Neural cell (in vitro differentiated cells): Measurements from ENCODE around the gene ZDHHC9. TPM values are rescaled to one million over a fixed set of nuclear protein-coding genes. Genes with fewer than 3 reads are reported as not detected.

Source experiments
- H2AFZ ChIP-seq: fragments of 200-600, 300-800 bp; sonication (generic), shearing (Covaris generic); 2 replicates; pipeline ENCODE4 v1.6.0; 2014; ENCODE audit warnings: low read depth, mild to moderate bottlenecking, antibody characterized with exemption, low read length, moderate library complexity
- H3F3A ChIP-seq: fragments of 200-600 bp; shearing (Covaris generic); 2 replicates; pipeline ENCODE4 v1.6.1; 2016; ENCODE audit warnings: mild to moderate bottlenecking, moderate library complexity, mixed read lengths, antibody characterized with exemption, low read length; ENCODE audit not compliant: insufficient read depth, poor library complexity, severe bottlenecking
- H3K27ac ChIP-seq: fragments of 200-600, 300-800 bp; sonication (generic), shearing (Covaris generic); 2 replicates; pipeline ENCODE4 v1.5.1; 2014; ENCODE audit warnings: mild to moderate bottlenecking, low read length, moderate library complexity
- H3K27me3 ChIP-seq: fragments of 300-800, 200-600 bp; sonication (generic), shearing (Covaris generic); 2 replicates; pipeline ENCODE4 v1.6.0; 2014; ENCODE audit warnings: mild to moderate bottlenecking, low read depth, low read length, moderate library complexity; ENCODE audit not compliant: insufficient read depth
- H3K36me3 ChIP-seq: fragments of 300-800, 200-600 bp; sonication (generic), shearing (Covaris generic); 2 replicates; pipeline ENCODE4 v1.5.1; 2014; ENCODE audit warnings: mild to moderate bottlenecking, antibody characterized with exemption, low read length, moderate library complexity; ENCODE audit not compliant: insufficient read depth
- H3K4me2 ChIP-seq: fragments of 300-800, 200-600 bp; sonication (generic), shearing (Covaris generic); 2 replicates; pipeline ENCODE4 v1.6.0; 2014; ENCODE audit warnings: mild to moderate bottlenecking, low read length
- H3K4me3 ChIP-seq: fragments of 300-800, 200-600 bp; sonication (generic), shearing (Covaris generic); 2 replicates; pipeline ENCODE4 v1.5.1; 2014; ENCODE audit warnings: mild to moderate bottlenecking, low read length, moderate library complexity
- H3K79me2 ChIP-seq: fragments of 200-600 bp; shearing (Covaris generic); replicated peaks from 2 replicates; pipeline ENCODE4 v1.6.0; 2014; ENCODE audit warnings: mild to moderate bottlenecking, low read length, moderate library complexity; ENCODE audit not compliant: insufficient read depth
- H3K9ac ChIP-seq: fragments of 300-800, 200-600 bp; sonication (generic), shearing (Covaris generic); 2 replicates; pipeline ENCODE4 v1.6.1; 2016; ENCODE audit warnings: mild to moderate bottlenecking, low read length, mixed read lengths
- H3K9me2 ChIP-seq: fragments of 200-600 bp; shearing (Covaris generic); 2 replicates; pipeline ENCODE4 v1.6.1; 2016; ENCODE audit warnings: mild to moderate bottlenecking, low read length, mixed read lengths; ENCODE audit not compliant: insufficient read depth
- H3K9me3 ChIP-seq: fragments of 200-600, 300-800 bp; sonication (generic), shearing (Covaris generic); 2 replicates; pipeline ENCODE4 v1.6.1; 2016; ENCODE audit warnings: mild to moderate bottlenecking, mixed run types, low read length, moderate library complexity, mixed read lengths
- H4K20me1 ChIP-seq: fragments of 200-600 bp; shearing (Covaris generic); 2 replicates; pipeline ENCODE4 v1.6.1; 2016; ENCODE audit warnings: mild to moderate bottlenecking, mixed run types; ENCODE audit not compliant: insufficient read depth
- EP300 ChIP-seq: fragments of 450-650 bp; conservative IDR thresholded peaks from 2 replicates; pipeline ENCODE4 v1.6.1; 2014; ENCODE audit warnings: antibody characterized with exemption, mild to moderate bottlenecking, moderate library complexity; ENCODE audit not compliant: poor library complexity, severe bottlenecking
- EZH2 ChIP-seq: fragments of 200-600, 300-800 bp; shearing (Covaris generic), sonication (generic); IDR thresholded peaks from 2 replicates; pipeline ENCODE4 v1.6.1; 2014; ENCODE audit warnings: antibody characterized with exemption, low read length, borderline replicate concordance, mild to moderate bottlenecking; ENCODE audit not compliant: insufficient read depth, poor library complexity, severe bottlenecking
- MXI1 ChIP-seq: fragments of 450-650 bp; conservative IDR thresholded peaks from 2 replicates; pipeline ENCODE4 v1.6.1; 2014; ENCODE audit warnings: antibody characterized with exemption, mild to moderate bottlenecking; ENCODE audit not compliant: poor library complexity, severe bottlenecking
- POLR2AphosphoS5 ChIP-seq: IDR thresholded peaks from 2 replicates; pipeline ENCODE4 v1.6.1; 2012
- RAD21 ChIP-seq: fragments of 450-650 bp; conservative IDR thresholded peaks from 2 replicates; pipeline ENCODE4 v1.6.1; 2014; ENCODE audit warnings: antibody characterized with exemption, mild to moderate bottlenecking, moderate library complexity
- SMC3 ChIP-seq: fragments of 450-650 bp; conservative IDR thresholded peaks from 2 replicates; pipeline ENCODE4 v1.6.1; 2014; ENCODE audit warnings: antibody characterized with exemption, mild to moderate bottlenecking, moderate library complexity; ENCODE audit not compliant: poor library complexity
- TAF1 ChIP-seq: IDR thresholded peaks from 2 replicates; pipeline ENCODE4 v1.6.1; 2012; ENCODE audit warnings: low read depth
- polyA plus RNA-seq: library from polyadenylated mRNA; depleted of rRNA; stranded (reverse); fragments of >200 nt; gene quantifications from 2 replicates; pipeline ENCODE4 v1.2.3, GENCODE V29; 2014
- TF ChIP-seq, protein P1 (sequence below): IDR thresholded peaks from 2 replicates; pipeline ENCODE4 v1.6.1; 2012; ENCODE audit warnings: borderline replicate concordance
- TF ChIP-seq, protein P2 (sequence below): fragments of 450-650 bp; IDR thresholded peaks from 2 replicates; pipeline ENCODE4 v1.5.1; 2014; ENCODE audit warnings: antibody characterized with exemption, mild to moderate bottlenecking, moderate library complexity; ENCODE audit not compliant: poor library complexity, severe bottlenecking

The ZDHHC9 gene
- polyA plus RNA-seq, 1 donor from 2014 or later, result 24.9 TPM

DNA sequence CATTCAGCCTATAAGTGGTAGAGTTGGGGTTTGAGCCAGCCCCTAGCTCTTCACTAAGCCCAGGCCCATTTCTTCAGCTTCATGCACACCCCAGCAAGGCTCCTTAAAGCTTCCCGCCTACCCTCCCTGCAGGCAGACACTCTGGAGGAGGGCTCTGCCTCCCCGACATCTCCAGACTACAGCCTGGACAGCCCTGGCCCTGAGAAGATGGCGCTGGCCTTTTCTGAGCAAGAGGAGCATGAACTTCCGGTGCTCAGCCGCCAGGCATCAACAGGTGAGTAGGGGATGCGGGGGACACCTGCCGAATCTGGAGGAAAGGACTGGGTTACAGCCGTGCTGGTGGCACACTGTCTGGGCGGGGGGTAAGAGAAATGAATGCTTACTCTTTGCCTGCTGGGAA lies 52.9 kb downstream of the ZDHHC9 start:
- no peak overlapping the region for H3K4me2 ChIP-seq
- H3K9me2 ChIP-seq, result no peaks in the 10 kb centered on the region
- H3K36me3 ChIP-seq, result no peaks in the 10 kb centered on the region
- no peak overlapping the region for H3K4me3 ChIP-seq
- H2AFZ ChIP-seq, result no peak overlapping the region
- H3F3A ChIP-seq, result no peaks in the 10 kb centered on the region
- TF ChIP-seq TAF1 (no peak), MXI1 (no peak), SMC3 (no peak), EZH2 (no peak), RAD21 (no peak), POLR2AphosphoS5 (no peak), EP300 (no peak)
- TF ChIP-seq, protein P1, sequence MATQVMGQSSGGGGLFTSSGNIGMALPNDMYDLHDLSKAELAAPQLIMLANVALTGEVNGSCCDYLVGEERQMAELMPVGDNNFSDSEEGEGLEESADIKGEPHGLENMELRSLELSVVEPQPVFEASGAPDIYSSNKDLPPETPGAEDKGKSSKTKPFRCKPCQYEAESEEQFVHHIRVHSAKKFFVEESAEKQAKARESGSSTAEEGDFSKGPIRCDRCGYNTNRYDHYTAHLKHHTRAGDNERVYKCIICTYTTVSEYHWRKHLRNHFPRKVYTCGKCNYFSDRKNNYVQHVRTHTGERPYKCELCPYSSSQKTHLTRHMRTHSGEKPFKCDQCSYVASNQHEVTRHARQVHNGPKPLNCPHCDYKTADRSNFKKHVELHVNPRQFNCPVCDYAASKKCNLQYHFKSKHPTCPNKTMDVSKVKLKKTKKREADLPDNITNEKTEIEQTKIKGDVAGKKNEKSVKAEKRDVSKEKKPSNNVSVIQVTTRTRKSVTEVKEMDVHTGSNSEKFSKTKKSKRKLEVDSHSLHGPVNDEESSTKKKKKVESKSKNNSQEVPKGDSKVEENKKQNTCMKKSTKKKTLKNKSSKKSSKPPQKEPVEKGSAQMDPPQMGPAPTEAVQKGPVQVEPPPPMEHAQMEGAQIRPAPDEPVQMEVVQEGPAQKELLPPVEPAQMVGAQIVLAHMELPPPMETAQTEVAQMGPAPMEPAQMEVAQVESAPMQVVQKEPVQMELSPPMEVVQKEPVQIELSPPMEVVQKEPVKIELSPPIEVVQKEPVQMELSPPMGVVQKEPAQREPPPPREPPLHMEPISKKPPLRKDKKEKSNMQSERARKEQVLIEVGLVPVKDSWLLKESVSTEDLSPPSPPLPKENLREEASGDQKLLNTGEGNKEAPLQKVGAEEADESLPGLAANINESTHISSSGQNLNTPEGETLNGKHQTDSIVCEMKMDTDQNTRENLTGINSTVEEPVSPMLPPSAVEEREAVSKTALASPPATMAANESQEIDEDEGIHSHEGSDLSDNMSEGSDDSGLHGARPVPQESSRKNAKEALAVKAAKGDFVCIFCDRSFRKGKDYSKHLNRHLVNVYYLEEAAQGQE, result no peak
- TF ChIP-seq, protein P2, sequence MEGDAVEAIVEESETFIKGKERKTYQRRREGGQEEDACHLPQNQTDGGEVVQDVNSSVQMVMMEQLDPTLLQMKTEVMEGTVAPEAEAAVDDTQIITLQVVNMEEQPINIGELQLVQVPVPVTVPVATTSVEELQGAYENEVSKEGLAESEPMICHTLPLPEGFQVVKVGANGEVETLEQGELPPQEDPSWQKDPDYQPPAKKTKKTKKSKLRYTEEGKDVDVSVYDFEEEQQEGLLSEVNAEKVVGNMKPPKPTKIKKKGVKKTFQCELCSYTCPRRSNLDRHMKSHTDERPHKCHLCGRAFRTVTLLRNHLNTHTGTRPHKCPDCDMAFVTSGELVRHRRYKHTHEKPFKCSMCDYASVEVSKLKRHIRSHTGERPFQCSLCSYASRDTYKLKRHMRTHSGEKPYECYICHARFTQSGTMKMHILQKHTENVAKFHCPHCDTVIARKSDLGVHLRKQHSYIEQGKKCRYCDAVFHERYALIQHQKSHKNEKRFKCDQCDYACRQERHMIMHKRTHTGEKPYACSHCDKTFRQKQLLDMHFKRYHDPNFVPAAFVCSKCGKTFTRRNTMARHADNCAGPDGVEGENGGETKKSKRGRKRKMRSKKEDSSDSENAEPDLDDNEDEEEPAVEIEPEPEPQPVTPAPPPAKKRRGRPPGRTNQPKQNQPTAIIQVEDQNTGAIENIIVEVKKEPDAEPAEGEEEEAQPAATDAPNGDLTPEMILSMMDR, result no peak
- no peak overlapping the region for H3K27ac ChIP-seq
- H3K9me3 ChIP-seq, result no peaks in the 10 kb centered on the region
- H3K27me3 ChIP-seq, result no peaks in the 10 kb centered on the region
- H3K9ac ChIP-seq, result no peak overlapping the region
- H4K20me1 ChIP-seq, result no peaks in the 10 kb centered on the region
- H3K79me2 ChIP-seq, result no peaks in the 10 kb centered on the region

DNA sequence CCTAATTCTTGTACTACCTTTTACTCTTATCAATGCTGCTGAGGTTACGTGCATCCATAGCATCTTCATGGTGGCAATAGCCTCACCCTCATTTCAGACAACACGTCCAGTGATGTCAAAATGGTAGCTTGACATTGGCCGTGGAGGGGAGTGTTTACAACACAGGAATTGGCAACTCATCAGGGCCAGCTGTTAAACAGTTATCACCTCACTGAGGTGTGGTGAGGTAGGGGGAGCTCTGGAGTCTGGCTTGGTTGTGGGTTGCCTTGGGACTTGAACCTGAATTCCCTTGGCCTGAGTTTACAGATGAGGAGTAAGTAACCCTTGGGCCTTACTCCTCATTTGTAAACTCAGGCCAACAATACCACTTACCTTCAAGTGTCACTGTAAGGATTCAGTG lies 53.5 kb downstream of the ZDHHC9 start:
- no peak for TF ChIP-seq MXI1
- TF ChIP-seq, protein P2, result no peak
- no peak for TF ChIP-seq POLR2AphosphoS5
- TF ChIP-seq, protein P1, result no peak
- TF ChIP-seq SMC3, result no peak
- TF ChIP-seq EP300, result no peak
- no peak for TF ChIP-seq EZH2
- TF ChIP-seq RAD21, result no peak
- H3K4me2 ChIP-seq, result no peak overlapping the region
- H2AFZ ChIP-seq, result no peak overlapping the region
- H4K20me1 ChIP-seq, result no peaks in the 10 kb centered on the region
- no peaks in the 10 kb centered on the region for H3F3A ChIP-seq
- H3K9ac ChIP-seq, result no peak overlapping the region
- H3K27me3 ChIP-seq, result no peaks in the 10 kb centered on the region
- H3K36me3 ChIP-seq, result no peaks in the 10 kb centered on the region
- no peaks in the 10 kb centered on the region for H3K9me2 ChIP-seq
- no peaks in the 10 kb centered on the region for H3K9me3 ChIP-seq
- H3K27ac ChIP-seq, result no peak overlapping the region
- H3K4me3 ChIP-seq, result no peak overlapping the region
- H3K79me2 ChIP-seq, result no peaks in the 10 kb centered on the region
